HG02763 (cell line): ENCODE data around the gene SCFD2.
"Not testable (repeated sequence)": the region's sequence is repeated elsewhere in the genome, so short reads cannot be mapped to it uniquely, and the experiment has no call there.

ENCODE experiments used
- ATAC-seq: cut with Tn5 transposase; IDR thresholded peaks from one replicate; pipeline ENCODE4 v1.9.1; 2021; ENCODE audit warnings: mild to moderate bottlenecking, moderate library complexity; ENCODE audit not compliant: unreplicated experiment

The SCFD2 gene

DNA sequence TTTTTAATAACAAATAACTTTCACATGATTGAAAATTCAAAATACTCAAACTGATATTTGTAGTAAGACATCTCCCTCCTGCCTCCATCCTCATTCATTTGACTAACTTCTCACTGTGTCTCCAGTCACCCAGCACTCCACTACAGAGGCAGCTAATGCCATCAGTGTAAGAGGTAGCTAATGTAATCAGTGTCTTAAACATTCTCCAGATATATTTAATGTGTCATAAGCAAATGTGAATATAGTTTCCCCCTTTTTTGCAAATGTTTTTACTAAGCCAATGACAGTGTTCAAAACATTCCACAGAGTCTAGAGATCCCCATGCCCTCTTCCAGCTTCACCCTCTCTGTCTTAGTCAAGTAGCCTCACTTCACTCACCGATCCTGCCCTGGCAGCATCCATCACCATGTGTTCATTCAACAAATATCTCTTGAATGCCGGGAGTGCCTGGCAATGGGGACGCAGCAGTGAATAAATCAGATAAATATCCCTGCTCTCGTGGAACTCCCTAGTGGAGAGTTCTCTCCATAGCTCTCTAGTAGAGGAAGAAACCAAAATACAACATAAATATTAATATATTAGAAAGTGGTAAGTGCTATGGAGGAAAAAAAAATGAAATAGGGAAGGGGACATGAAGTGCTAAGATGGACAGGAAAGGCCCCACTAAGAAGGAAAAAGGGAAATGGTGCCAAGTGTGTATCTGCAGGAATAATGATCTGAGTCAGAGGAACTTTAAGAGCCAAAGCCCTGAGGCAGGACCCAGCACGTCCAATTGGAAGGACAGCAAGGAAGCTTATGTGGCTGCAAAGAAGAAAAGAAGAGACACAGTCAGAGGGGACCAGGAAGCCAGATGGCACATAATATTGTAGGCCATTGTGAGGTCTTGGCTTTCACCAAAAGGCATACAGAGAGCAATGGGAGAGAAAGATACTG is 18.7 kb downstream of the SCFD2 start:
- ATAC-seq: no peak

GRCh38 chr4:53346392-53346791 is 19.5 kb downstream of the SCFD2 start:
- not testable (repeated sequence) for ATAC-seq

DNA sequence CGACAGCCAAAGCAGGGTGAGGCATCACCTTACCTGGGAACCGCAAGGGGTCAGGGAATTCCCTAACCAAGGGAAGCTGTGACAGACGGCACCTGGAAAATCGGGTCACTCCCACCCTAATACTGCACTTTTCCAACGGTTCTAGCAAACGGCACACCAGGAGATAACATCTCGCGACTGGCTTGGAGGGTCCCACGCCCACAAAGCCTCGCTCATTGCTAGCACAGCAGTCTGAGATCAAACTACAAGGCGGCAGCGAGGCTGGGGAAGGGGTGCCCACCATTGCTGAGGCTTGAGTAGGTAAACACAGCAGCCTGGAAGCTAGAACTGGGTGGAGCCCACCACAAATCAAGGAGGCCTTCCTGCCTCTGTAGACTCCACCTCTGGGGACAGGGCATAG is 25.7 kb downstream of the SCFD2 start:
- ATAC-seq: not testable (repeated sequence)

GRCh38 chr4:53334916-53335315 is 30.9 kb downstream of the SCFD2 start:
- ATAC-seq: not testable (repeated sequence)

DNA sequence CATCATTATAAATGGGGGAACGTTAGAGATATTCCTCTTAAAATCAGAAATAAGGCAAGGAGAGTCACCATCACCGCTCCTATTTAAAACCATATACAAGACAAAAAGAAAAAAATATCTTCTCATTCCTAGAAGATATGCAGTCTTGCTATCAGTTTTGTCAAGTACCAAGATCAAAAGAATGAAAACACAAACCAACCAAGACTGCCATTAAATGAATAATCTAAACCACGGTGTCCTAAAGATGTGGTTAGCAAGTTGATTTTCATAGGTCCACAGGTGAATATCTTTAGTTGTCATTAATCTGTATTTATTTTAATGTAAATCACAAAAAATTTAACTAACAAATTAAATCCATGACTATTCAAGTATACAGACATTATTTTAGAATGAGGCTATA is 39.3 kb downstream of the SCFD2 start:
- no peak for ATAC-seq

DNA sequence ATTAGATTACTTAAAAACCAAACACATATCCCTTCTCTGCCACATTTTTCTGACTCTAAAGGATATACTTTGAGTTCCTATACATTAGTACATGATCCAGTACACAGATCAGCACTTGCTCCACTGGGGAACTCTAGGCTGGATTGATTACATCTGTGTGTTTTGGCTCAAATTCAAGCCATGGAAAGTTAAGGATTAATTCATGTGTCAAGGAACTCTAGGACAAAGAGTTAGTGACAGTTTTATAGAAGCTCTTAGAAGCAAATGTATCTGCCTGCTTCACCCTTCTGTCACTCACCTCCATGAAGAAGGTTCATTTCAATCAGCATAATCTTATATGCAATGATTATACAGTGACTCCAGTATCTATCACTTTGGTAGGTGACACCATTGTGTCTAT is 43.2 kb downstream of the SCFD2 start:
- ATAC-seq: no peak

GRCh38 chr4:53321984-53322289 is 43.9 kb downstream of the SCFD2 start:
- no peak for ATAC-seq

DNA sequence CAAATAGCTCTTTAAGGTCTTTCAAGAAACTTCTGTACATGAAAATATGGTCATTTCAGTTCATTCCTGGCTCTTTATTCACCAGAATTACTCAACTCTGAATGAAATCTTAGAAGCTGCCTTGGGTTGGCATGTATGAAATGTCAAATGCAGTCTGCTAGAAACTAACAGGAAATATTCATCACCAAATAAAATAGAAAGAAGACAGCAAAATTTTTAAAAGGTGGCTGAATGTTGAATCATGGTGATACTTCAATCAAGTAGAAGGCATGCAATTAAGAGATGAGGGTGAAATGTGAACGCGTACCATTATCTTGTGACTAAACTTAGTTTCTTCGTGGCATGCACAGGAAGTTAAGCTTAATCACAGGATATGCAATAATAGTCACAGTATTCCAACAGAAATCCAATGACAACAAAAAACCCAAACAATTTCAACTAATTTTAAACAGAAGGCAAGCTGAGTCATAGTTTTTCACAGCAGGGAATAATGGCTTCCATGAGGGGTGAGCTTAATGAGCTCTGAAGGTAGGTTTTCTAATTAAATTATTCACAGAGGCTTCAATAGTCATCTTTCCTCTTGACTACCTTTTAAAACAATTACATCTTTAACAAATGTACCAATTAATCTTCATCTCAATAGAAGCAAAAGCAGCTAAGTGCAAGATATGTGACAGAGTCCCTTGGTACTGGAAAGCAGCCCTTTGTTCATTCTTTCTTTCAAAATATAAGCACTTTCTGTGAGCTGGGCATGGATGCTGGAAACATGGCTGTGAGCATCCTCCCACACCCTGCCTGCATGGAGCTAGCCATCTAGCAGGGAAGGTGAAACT is 44.5 kb downstream of the SCFD2 start:
- no peak for ATAC-seq

- no peak for ATAC-seq
Observed at GRCh38 chr4:53315300-53315699, 50.6 kb downstream of the SCFD2 start.

DNA sequence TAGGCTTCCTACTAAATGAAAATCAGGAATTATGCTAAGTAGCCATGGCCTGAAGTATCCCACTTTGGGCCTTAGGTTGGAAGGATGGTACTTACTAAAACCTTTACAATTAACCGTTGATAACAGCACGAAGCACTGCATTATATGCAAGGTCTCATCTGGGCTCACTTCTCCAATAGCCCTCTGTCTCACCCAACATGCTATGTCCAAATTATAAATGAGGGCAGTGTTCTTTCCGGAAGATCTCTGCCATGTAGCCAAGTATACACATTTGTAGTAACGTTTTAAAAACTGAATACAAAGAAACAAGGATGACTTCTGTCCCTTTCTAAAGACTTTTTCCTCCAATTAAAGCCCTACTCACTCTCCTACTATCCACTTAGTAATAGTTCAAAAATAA is 51.6 kb downstream of the SCFD2 start:
- no peak for ATAC-seq

GRCh38 chr4:53313510-53313909 is 52.4 kb downstream of the SCFD2 start:
- ATAC-seq: no peak

DNA sequence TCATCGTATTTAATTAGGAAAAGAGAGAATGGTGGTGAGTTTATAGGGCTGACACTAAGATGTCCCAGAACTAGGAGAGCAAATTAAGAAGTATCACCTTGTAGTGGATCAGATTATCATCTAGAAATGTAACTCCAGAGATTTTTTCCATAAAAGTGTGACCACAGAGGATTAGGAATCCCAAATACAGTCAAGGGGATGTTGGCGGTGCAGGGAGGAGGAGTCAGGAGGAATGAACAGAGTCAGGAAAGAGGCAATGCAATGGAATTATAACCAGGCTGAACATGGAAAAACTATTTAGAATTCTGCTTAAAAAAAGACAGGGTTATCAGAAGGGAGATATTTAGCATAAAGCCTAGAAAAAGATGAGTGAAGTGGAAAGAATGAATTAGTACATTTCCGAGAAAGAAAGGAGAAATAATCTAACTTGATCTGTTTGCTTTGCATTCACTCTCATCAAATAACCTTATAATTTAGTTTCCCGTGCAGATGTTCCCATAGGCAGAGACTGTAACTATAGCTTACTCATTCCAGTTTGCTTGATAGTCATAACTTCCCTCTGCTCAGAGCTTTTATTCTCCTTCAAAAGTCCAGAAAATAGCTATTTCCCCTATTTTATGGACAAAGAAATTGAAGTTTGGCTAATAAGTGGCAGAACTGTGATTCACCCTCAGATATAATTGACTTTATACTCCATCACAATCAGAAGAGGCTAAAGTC is 56.4 kb downstream of the SCFD2 start:
- no peak for ATAC-seq

GRCh38 chr4:53307819-53308780 is 57.8 kb downstream of the SCFD2 start:
- no peak for ATAC-seq

GRCh38 chr4:53307210-53307609 is 58.7 kb downstream of the SCFD2 start:
- ATAC-seq: no peak

DNA sequence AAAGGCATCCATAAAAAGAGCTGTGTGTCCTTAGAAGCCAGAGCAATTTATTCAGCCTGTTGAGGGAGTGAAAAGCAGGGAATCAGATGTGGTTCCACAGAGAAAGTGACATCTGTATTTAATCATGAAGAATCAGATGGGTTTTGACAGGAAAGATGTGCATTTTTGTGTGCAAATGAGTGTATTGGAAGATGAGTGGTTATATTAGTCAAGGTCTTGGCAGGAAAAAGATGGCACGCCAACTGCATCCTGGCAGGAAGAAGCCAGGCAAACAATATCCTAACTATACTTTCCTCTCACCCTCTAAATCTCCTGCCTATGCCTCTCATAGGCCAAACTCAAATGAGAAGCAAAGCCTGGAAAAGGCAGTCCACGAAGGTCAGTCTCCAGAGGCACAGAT is 59.1 kb downstream of the SCFD2 start:
- ATAC-seq: no peak

GRCh38 chr4:53292209-53292608 is 73.7 kb downstream of the SCFD2 start:
- not testable (repeated sequence) for ATAC-seq

GRCh38 chr4:53281438-53281837 is 84.4 kb downstream of the SCFD2 start:
- ATAC-seq: no peak

GRCh38 chr4:53280846-53281245 is 85.0 kb downstream of the SCFD2 start:
- ATAC-seq: no peak

DNA sequence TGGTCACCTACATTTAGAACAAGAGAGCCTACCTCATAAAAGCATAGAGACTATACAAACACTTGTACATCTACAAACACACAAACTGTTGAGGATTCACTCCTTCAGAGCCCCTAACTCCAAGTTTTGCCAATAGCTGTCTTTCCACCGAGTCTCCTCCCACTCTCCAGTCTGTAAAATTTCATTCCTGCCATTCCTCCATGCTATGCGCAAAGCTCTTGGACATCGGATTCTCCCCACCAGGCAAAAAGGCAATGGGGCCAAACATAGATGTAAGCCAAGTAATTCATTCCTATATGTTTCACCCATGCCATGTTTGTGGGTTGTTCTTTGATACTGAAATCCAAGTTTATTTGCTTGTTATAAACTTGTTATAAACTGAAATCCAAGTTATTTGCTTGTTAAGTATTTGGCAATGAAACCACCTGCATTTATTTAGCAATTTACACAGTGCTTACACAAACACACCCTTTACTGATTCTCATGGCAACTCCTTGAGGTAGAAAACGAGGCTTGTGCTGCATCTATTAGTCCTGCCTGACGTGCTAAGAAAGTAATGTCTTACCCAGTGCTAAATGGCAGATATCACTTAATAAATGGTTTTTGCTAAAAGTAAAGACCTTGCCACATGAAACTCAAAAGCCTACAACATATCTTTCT is 91.1 kb downstream of the SCFD2 start:
- no peak for ATAC-seq

DNA sequence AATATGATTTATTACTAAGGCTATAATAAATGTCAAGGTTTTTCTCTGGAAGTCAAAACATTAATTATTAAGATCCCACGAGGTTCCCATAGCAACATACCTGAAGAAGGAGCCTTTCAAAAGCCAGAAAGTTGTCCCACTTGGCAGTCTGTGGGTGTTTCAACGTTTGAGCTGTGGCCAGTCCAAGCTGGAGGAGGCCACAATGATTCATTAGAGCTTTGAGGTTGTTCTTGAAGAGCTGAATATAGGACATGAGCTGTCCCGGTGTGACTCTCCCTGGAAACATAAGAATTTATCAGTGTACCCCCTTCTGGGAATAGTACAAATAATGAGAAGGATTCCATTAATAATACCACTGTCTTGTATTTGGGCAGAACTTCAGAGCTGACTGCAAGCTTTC is 92.1 kb downstream of the SCFD2 start:
- ATAC-seq: no peak
